ENCODE data around the gene ANKRD13B.

ANKRD13B gene

GRCh38 chr17:29611351-29612093 lies 18.6 kb downstream of the ANKRD13B start:
- TF ChIP-seq CTCF (IDR thresholded peaks at IDR 0.05; ENCODE audit: low read depth, low read length, missing control alignments): no peak
- no peak for DNase-seq (ENCODE audit: extremely low read depth, low read depth)
- no peak overlapping the region for H3K4me3 ChIP-seq (replicated peaks; ENCODE audit: low read depth, low read length)

GRCh38 chr17:29612094-29612403 lies 19.1 kb downstream of the ANKRD13B start:
- no peak for TF ChIP-seq CTCF (IDR thresholded peaks at IDR 0.05; ENCODE audit: low read depth, low read length, missing control alignments)

GRCh38 chr17:29612404-29613280 lies 19.7 kb downstream of the ANKRD13B start:
- no peak for TF ChIP-seq CTCF (IDR thresholded peaks at IDR 0.05; ENCODE audit: low read depth, low read length, missing control alignments)
- H3K4me3 ChIP-seq (replicated peaks; ENCODE audit: low read depth, low read length): no peak overlapping the region
- no peak for DNase-seq (ENCODE audit: extremely low read depth, low read depth)

More at GRCh38 chr17:29612094-29612403, 19.1 kb downstream of the ANKRD13B start:
- no peak overlapping the region for H3K4me3 ChIP-seq (replicated peaks; ENCODE audit: low read depth, low read length)
- no peak for DNase-seq (ENCODE audit: extremely low read depth, low read depth)

- no peak overlapping the region for H3K4me3 ChIP-seq (replicated peaks; ENCODE audit: low read depth, low read length)
- no peak for DNase-seq (ENCODE audit: extremely low read depth, low read depth)
- peak; percentile 77 for TF ChIP-seq CTCF (IDR thresholded peaks at IDR 0.05; ENCODE audit: low read depth, low read length, missing control alignments)
These were observed 20.5 kb downstream of the ANKRD13B start for GRCh38 chr17:29613352-29613837.

DNA sequence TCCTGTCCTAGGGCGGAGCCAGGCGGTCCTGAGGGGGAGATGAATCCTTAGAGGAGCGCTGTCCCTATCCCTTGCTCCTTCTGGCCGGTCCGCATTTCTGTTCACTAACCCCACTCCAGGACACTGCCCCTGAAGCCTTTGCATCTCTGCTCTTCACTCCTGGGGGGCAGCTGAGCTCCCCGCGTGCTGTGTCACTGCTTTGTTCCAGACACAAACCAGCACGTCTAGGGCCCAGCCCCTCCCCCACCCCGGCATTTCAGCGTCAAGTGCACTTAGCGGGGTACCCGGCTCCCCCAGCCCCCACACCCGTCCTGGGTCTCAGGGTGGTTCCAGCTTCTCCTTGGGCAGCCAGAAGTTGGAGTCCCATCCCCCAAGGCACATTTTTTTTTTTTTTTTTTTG lies 20.9 kb downstream of the ANKRD13B start:
- H3K4me3 ChIP-seq (replicated peaks; ENCODE audit: low read depth, low read length): no peak overlapping the region
- DNase-seq (ENCODE audit: extremely low read depth, low read depth): no peak
- TF ChIP-seq CTCF (IDR thresholded peaks at IDR 0.05; ENCODE audit: low read depth, low read length, missing control alignments): no peak

GRCh38 chr17:29614349-29615047 lies 21.6 kb downstream of the ANKRD13B start:
- H3K4me3 ChIP-seq (replicated peaks; ENCODE audit: low read depth, low read length): no peak overlapping the region
- no peak for DNase-seq (ENCODE audit: extremely low read depth, low read depth)
- TF ChIP-seq CTCF (IDR thresholded peaks at IDR 0.05; ENCODE audit: low read depth, low read length, missing control alignments): no peak
